Dermis blood vessel endothelial cell (primary cell): ENCODE results near the gene AAMP. TPM values are rescaled to one million over a fixed set of nuclear protein-coding genes. Genes with fewer than 3 reads are reported as not detected.
A peak's percentile ranks its signal among the peaks of the same experiment; 100 is the strongest.
"Not testable (repeated sequence)": the region's sequence is repeated elsewhere in the genome, so short reads cannot be mapped to it uniquely, and the experiment has no call there.

ENCODE experiments used
- DNase-seq: peaks from one replicate; pipeline ENCODE4 v3.0.0; 2010
- total RNA-seq: library from RNA; depleted of rRNA; stranded (reverse); fragments of >200 nt; gene quantifications from 2 replicates; pipeline ENCODE4 v1.2.3, GENCODE V29; 2014

AAMP gene
- total RNA-seq, result 162 and 185 TPM in 2 replicates

GRCh38 chr2:218269900-218270720 lies at the start of gene AAMP, which contains the start of gene PNKD:
Gene AAMP, minus strand, starts transcription at chr2:218270137. Its CDS starts 51 bp downstream, at chr2:218270086.
Gene PNKD, plus strand, starts transcription at chr2:218270519. Its CDS starts 17 bp downstream, at chr2:218270536.
- DNase-seq, result peak; percentile 100

- DNase-seq, result no peak
Observed at GRCh38 chr2:218318241-218318640, 48.3 kb upstream of the AAMP start.

- DNase-seq, result no peak
Observed at GRCh38 chr2:218317835-218318234, 47.9 kb upstream of the AAMP start.

GRCh38 chr2:218317303-218317630 lies 47.3 kb upstream of the AAMP start:
- DNase-seq, result peak; percentile 11

GRCh38 chr2:218315397-218315796 lies 45.5 kb upstream of the AAMP start:
- DNase-seq, result no peak

- DNase-seq, result not testable (repeated sequence)
Observed at GRCh38 chr2:218314764-218315163, 44.8 kb upstream of the AAMP start.

- no peak for DNase-seq
Observed at GRCh38 chr2:218313356-218313755, 43.4 kb upstream of the AAMP start.

GRCh38 chr2:218312267-218312756 lies 42.4 kb upstream of the AAMP start:
- DNase-seq, result no peak

- DNase-seq, result not testable (repeated sequence)
Observed at GRCh38 chr2:218311541-218312266, 41.8 kb upstream of the AAMP start.

GRCh38 chr2:218310853-218311540 lies 41.1 kb upstream of the AAMP start:
- DNase-seq, result no peak

- no peak for DNase-seq
Observed at GRCh38 chr2:218307415-218308090, 37.6 kb upstream of the AAMP start.

- no peak for DNase-seq
Observed at GRCh38 chr2:218306184-218306920, 36.4 kb upstream of the AAMP start.

GRCh38 chr2:218305383-218305782 lies 35.4 kb upstream of the AAMP start:
- no peak for DNase-seq

- peak; percentile 94 for DNase-seq
Observed at GRCh38 chr2:218301176-218301819, 31.4 kb upstream of the AAMP start.

- DNase-seq, result no peak
Observed at GRCh38 chr2:218300141-218300540, 30.2 kb upstream of the AAMP start.

GRCh38 chr2:218298314-218298875 lies 28.5 kb upstream of the AAMP start:
- no peak for DNase-seq

- DNase-seq, result no peak
Observed at GRCh38 chr2:218296847-218297246, 26.9 kb upstream of the AAMP start.

- DNase-seq, result no peak
Observed at GRCh38 chr2:218296200-218296599, 26.3 kb upstream of the AAMP start.

- peak; percentile 75 for DNase-seq
Observed at GRCh38 chr2:218295029-218295428, 25.1 kb upstream of the AAMP start.

GRCh38 chr2:218294430-218295022 lies 24.6 kb upstream of the AAMP start:
- DNase-seq, result peak; percentile 33
